ENCODE results near the gene NCKAP5L.

The NCKAP5L gene

DNA sequence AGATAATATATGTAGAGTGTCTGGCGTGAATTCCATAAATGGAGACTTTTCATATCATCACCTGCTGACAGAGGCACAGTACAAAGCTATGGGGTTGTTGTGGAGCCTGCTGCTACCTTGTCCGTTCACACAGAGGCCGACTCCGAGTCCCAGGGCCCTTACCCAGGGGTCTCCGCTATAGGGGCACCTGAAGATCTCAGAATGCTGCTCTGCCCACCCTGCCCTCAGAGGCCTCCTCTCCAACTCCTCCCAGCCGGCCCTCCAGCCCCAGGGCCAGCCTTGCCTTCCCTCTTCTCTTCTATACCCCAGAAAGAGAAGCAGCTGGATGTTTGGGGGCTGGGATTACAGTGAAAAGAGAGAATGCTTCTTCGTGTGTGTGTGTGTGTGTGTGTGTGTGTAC is 21.3 kb downstream of the NCKAP5L start:
- no peaks in the 10 kb centered on the region for H3K9me3 ChIP-seq (ENCODE audit: control insufficient read depth, insufficient read depth, low read depth, low read length)
- peaks cover 33% of the 10 kb centered on the region for H3K4me1 ChIP-seq (ENCODE audit: control insufficient read depth, insufficient read depth, low read length)
- no peak overlapping the region for H3K9ac ChIP-seq (ENCODE audit: low read length)
- H3K4me3 ChIP-seq (ENCODE audit: low read depth, low read length), result no peak overlapping the region
- H3K27me3 ChIP-seq (ENCODE audit: control insufficient read depth, insufficient read depth, low read length), result no peaks in the 10 kb centered on the region
- H3K36me3 ChIP-seq (ENCODE audit: control insufficient read depth, insufficient read depth, low read length), result peaks cover 34% of the 10 kb centered on the region
- H3K27ac ChIP-seq (ENCODE audit: low read depth, low read length), result no peak overlapping the region

DNA sequence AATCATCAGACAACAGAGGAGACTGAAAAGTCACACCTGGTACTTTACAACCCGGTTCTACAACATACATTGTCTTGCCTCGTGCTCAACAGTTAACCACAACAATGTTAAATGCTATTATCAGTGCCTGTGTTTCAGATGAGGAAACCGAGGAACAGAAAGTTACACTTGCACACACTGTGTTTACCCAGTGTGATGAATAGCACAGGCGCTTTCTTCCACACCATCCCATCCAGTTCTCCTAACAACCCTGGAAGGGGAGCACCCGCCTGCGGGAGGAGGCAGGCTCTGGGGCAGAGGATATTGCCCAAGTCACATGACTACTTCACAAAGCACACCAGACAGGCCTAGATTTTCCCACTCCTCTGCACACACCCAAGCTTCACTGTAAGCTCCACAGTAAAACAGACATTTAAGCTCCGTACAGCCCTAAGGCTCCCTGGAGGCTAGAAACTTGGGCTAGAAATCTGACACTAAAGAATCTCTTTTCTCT is 21.8 kb downstream of the NCKAP5L start:
- Histone ChIP-seq H3K4me1 (ENCODE audit: control insufficient read depth, insufficient read depth, low read length) (peaks cover 33% of the 10 kb centered on the region), H3K36me3 (ENCODE audit: control insufficient read depth, insufficient read depth, low read length) (peaks cover 39% of the 10 kb centered on the region), H3K27me3 (ENCODE audit: control insufficient read depth, insufficient read depth, low read length) (no peaks in the 10 kb centered on the region), H3K4me3 (ENCODE audit: low read depth, low read length) (no peak overlapping the region), H3K9me3 (ENCODE audit: control insufficient read depth, insufficient read depth, low read depth, low read length) (no peaks in the 10 kb centered on the region), H3K9ac (ENCODE audit: low read length) (no peak overlapping the region), H3K27ac (ENCODE audit: low read depth, low read length) (no peak overlapping the region)

DNA sequence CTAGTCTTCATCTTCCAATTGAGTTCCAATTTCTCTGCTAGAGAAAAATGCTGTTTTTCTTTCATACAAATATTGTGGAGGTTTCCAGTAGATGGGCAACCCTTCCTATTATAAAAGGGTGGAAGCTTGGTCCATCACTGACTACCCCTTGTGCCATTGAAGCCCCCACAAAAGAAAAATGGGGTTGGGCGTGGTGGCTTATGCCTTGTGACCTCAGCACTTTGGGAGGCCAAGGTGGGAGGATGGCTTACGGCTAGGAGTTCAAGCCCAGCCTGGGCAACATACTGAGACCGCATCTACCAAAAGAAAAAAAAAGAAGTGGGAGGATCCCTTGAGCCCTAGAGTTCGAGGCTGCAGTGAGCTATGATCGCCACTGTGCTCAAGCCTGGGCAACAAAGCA is 22.8 kb downstream of the NCKAP5L start:
- Histone ChIP-seq H3K27ac (ENCODE audit: low read depth, low read length) (no peak overlapping the region), H3K4me1 (ENCODE audit: control insufficient read depth, insufficient read depth, low read length) (peaks cover 26% of the 10 kb centered on the region), H3K36me3 (ENCODE audit: control insufficient read depth, insufficient read depth, low read length) (peaks cover 49% of the 10 kb centered on the region), H3K9ac (ENCODE audit: low read length) (no peak overlapping the region), H3K9me3 (ENCODE audit: control insufficient read depth, insufficient read depth, low read depth, low read length) (no peaks in the 10 kb centered on the region), H3K27me3 (ENCODE audit: control insufficient read depth, insufficient read depth, low read length) (no peaks in the 10 kb centered on the region), H3K4me3 (ENCODE audit: low read depth, low read length) (no peak overlapping the region)

DNA sequence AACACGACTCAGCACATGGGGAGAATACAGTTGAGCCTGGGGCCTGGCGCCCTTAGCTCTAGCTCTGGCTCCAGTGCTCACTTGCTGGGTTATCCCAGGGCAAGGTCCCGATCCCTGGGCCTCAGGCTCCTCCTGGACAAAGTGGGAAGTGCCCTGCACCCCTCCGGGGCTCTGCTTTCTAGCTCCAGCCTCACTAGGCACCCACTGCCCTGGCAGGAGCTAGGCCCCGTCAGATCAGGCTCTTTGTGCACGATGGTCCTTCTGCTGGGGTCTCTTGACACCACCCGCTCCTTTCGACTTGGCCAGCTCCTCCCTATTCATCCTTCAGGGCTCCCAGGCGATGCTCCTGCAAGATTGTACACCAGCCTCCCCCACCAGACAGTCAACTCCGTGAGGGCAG is 23.4 kb downstream of the NCKAP5L start:
- Histone ChIP-seq H3K27me3 (ENCODE audit: control insufficient read depth, insufficient read depth, low read length) (no peaks in the 10 kb centered on the region), H3K9ac (ENCODE audit: low read length) (no peak overlapping the region), H3K36me3 (ENCODE audit: control insufficient read depth, insufficient read depth, low read length) (peaks cover 53% of the 10 kb centered on the region), H3K27ac (ENCODE audit: low read depth, low read length) (no peak overlapping the region), H3K9me3 (ENCODE audit: control insufficient read depth, insufficient read depth, low read depth, low read length) (no peaks in the 10 kb centered on the region), H3K4me1 (ENCODE audit: control insufficient read depth, insufficient read depth, low read length) (peaks cover 22% of the 10 kb centered on the region), H3K4me3 (ENCODE audit: low read depth, low read length) (no peak overlapping the region)

DNA sequence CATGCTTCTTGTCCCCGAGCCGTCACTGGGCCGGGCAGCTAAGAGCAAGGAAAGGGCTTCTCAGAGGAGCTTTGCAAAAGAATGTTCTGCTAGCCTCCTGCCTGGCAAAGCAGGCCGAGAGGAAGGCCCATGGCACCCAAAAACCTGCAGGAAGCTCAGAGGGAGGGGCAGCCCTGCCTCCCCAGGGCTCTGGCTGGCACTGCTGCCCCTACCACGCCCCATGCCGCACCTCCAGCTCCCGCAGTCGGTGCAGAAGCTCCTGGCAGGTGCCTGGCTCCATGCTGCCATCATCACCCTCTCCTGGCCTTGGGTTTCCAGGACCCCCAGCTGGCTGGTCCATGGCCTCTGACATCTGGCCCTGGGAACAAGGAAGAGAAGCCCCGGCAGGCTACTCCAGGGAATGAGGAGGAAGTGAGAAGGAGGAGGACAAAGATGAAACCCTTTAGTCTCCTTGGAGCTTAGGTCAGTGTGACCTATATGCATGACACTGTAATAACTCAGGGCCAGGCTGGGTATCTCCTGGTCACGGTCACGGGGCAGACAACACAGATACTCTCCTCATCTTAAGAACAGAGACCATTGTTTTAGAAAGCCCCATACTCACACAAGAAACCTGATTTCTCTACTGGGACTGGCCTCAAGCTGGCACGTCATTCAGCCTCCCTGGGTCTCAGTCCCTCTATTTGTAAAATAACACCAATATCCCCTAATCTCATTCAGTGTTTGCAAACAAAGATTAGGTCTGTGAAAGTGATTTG is 24.3 kb downstream of the NCKAP5L start:
- Histone ChIP-seq H3K27me3 (ENCODE audit: control insufficient read depth, insufficient read depth, low read length) (no peaks in the 10 kb centered on the region), H3K9ac (ENCODE audit: low read length) (no peak overlapping the region), H3K4me3 (ENCODE audit: low read depth, low read length) (no peak overlapping the region), H3K9me3 (ENCODE audit: control insufficient read depth, insufficient read depth, low read depth, low read length) (no peaks in the 10 kb centered on the region), H3K27ac (ENCODE audit: low read depth, low read length) (no peak overlapping the region), H3K36me3 (ENCODE audit: control insufficient read depth, insufficient read depth, low read length) (peaks cover 57% of the 10 kb centered on the region), H3K4me1 (ENCODE audit: control insufficient read depth, insufficient read depth, low read length) (peaks cover 12% of the 10 kb centered on the region)

DNA sequence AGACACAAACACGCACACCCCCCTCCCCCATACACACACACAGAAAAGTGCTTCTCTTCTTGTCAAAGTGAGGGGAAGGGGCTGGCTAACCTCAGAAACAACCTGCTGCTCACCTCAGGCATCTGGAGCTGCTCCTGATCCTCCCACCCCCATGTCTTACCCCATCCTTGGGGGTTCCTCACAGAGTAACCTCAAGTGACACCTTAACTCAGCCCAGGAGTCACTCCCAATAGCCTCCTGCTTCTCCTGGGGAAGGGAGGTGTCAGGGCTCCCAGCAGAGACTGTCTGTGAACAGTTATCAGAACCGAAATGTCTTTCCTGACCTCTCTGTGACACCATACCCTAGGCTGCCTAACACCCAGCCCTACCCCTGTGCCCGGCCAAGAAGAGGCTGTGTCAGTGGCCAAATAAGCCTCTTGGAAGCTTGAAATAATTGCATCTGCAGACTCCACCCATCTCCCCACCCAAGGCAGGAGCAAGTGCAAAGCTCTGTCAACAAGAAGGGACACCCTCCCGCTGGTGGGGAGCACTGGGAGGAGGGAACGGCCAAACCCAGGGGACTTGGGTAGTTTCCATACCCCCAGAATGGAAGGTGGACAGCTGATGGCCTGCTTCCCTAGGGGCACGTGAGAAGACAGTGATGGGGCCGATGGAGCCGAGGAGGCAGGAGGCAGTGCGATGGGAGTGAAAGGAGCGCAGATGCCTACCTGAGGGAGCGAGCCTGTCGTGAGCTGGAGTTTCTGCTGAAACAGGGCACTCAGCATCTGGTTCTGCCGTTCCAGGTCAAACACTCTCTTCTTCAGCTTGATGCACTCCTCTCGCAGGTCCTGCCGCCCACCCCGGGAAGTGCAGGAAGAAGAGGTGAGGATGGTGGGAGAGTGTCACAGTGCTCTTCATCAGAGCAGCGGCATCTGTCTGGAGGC is 26.8 kb downstream of the NCKAP5L start:
- Histone ChIP-seq H3K36me3 (ENCODE audit: control insufficient read depth, insufficient read depth, low read length) (peaks cover 79% of the 10 kb centered on the region), H3K9ac (ENCODE audit: low read length) (no peak overlapping the region), H3K27ac (ENCODE audit: low read depth, low read length) (no peak overlapping the region), H3K4me3 (ENCODE audit: low read depth, low read length) (no peak overlapping the region), H3K9me3 (ENCODE audit: control insufficient read depth, insufficient read depth, low read depth, low read length) (no peaks in the 10 kb centered on the region), H3K4me1 (ENCODE audit: control insufficient read depth, insufficient read depth, low read length) (no peaks in the 10 kb centered on the region), H3K27me3 (ENCODE audit: control insufficient read depth, insufficient read depth, low read length) (no peaks in the 10 kb centered on the region)

DNA sequence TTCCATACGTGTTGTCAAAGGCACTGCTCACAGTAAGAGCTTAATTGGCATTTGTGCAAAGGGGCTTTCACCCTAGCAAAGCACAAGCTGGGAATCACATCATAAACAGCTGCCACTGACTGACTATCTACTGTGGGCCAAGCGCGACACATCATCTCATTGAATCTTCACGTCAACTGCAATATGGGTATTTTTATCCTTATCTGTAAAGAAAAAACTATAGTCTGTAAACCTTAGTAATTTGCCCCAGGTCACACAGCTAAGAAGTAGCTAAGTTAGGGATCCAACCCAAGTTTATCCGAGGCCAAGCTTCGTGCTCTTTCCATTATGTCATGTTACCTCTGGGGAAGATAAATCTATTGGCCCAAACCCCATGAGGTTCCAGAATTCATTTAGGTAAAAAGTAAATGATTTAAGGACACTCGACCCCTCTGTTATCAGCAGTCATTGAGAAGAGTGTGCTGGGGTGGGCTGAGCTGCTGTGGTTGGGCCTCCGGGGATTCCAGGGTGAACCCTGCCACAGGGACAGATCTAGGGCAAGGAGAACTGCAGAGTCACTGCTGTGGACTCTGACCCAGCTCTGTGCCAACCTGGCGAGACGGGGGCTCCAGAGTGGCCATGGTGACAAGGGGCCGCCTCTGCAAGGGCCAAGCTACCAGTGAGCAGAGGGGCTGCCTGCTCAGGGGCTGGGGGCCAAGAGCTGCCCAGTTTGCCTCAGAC is 27.6 kb downstream of the NCKAP5L start:
- Histone ChIP-seq H3K27me3 (ENCODE audit: control insufficient read depth, insufficient read depth, low read length) (no peaks in the 10 kb centered on the region), H3K27ac (ENCODE audit: low read depth, low read length) (no peak overlapping the region), H3K36me3 (ENCODE audit: control insufficient read depth, insufficient read depth, low read length) (peaks cover 74% of the 10 kb centered on the region), H3K9ac (ENCODE audit: low read length) (no peak overlapping the region), H3K4me1 (ENCODE audit: control insufficient read depth, insufficient read depth, low read length) (no peaks in the 10 kb centered on the region), H3K9me3 (ENCODE audit: control insufficient read depth, insufficient read depth, low read depth, low read length) (no peaks in the 10 kb centered on the region), H3K4me3 (ENCODE audit: low read depth, low read length) (no peak overlapping the region)

DNA sequence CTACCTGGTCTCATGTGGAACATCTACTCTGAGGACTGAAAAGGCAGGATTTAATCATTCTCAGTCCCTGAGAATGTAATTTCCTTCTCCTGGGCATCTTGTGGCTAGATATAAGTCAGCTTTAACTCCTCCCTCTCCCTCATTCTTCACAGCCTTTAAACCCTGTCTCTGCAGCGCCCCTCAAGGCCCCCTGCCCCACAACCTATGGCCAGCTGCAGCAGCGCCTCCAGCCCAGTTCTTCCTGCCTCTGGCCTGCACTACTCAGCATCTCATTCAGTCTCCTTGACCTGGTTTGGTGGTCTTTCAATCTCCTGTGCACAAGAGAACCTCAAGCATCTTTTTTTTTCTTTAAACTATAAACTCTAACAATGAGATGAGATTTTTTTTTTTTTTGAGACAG is 29.3 kb downstream of the NCKAP5L start:
- no peaks in the 10 kb centered on the region for H3K4me1 ChIP-seq (ENCODE audit: control insufficient read depth, insufficient read depth, low read length)
- H3K27me3 ChIP-seq (ENCODE audit: control insufficient read depth, insufficient read depth, low read length), result no peaks in the 10 kb centered on the region
- H3K9me3 ChIP-seq (ENCODE audit: control insufficient read depth, insufficient read depth, low read depth, low read length), result no peaks in the 10 kb centered on the region
- no peak overlapping the region for H3K27ac ChIP-seq (ENCODE audit: low read depth, low read length)
- H3K9ac ChIP-seq (ENCODE audit: low read length), result no peak overlapping the region
- no peak overlapping the region for H3K4me3 ChIP-seq (ENCODE audit: low read depth, low read length)
- peaks cover 61% of the 10 kb centered on the region for H3K36me3 ChIP-seq (ENCODE audit: control insufficient read depth, insufficient read depth, low read length)

DNA sequence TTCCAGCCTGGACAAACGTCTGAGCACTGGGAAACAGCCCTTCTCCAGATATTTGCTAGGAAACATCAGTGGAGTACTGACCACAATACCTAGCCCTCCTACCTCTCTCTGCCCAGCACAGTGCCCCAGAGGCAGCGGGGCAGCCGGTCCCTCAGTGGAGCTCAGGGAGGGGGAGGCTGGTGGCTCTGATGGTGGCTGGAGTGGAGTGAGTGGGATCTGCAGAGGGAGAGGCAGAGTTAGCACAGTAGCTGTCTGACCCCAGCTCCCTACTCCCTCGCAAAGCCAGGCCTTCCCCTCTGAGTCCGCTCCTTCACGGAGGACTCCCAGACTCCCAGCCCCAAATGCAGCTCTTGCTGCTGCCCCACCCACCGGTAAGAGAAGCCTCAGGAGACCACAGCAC is 30.0 kb downstream of the NCKAP5L start:
- no peaks in the 10 kb centered on the region for H3K4me1 ChIP-seq (ENCODE audit: control insufficient read depth, insufficient read depth, low read length)
- H3K4me3 ChIP-seq (ENCODE audit: low read depth, low read length), result no peak overlapping the region
- H3K36me3 ChIP-seq (ENCODE audit: control insufficient read depth, insufficient read depth, low read length), result peaks cover 57% of the 10 kb centered on the region
- no peak overlapping the region for H3K9ac ChIP-seq (ENCODE audit: low read length)
- no peaks in the 10 kb centered on the region for H3K27me3 ChIP-seq (ENCODE audit: control insufficient read depth, insufficient read depth, low read length)
- no peak overlapping the region for H3K27ac ChIP-seq (ENCODE audit: low read depth, low read length)
- H3K9me3 ChIP-seq (ENCODE audit: control insufficient read depth, insufficient read depth, low read depth, low read length), result no peaks in the 10 kb centered on the region

DNA sequence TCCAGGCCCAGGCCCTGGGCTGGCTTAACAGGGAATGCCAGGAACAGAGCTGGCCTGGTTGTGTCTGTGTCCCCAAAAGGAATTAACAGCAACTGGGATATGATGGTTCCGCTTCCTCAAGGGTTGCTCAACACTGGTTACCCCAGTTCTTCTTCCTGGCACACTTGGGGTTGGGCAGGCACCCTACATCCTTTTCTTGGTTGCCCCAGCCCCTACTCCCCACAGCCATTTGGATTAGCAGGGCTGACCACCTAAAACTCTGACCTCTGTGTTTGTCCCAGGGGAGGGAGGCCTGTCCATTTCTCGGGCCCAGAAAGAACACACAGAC is 30.8 kb downstream of the NCKAP5L start:
- H3K4me1 ChIP-seq (ENCODE audit: control insufficient read depth, insufficient read depth, low read length), result no peaks in the 10 kb centered on the region
- H3K4me3 ChIP-seq (ENCODE audit: low read depth, low read length), result no peak overlapping the region
- no peaks in the 10 kb centered on the region for H3K9me3 ChIP-seq (ENCODE audit: control insufficient read depth, insufficient read depth, low read depth, low read length)
- H3K27ac ChIP-seq (ENCODE audit: low read depth, low read length), result no peak overlapping the region
- H3K36me3 ChIP-seq (ENCODE audit: control insufficient read depth, insufficient read depth, low read length), result peaks cover 49% of the 10 kb centered on the region
- no peaks in the 10 kb centered on the region for H3K27me3 ChIP-seq (ENCODE audit: control insufficient read depth, insufficient read depth, low read length)
- no peak overlapping the region for H3K9ac ChIP-seq (ENCODE audit: low read length)

Measured in HUES6 (cell line).